ENCODE measurements around the gene MKS1. TPM values are rescaled to one million over a fixed set of nuclear protein-coding genes. Genes with fewer than 3 reads are reported as not detected.

MKS1 gene
- total RNA-seq, 1 experiment from 2014 or later, result 24.8 TPM

- Histone ChIP-seq H3K18ac (ENCODE audit: insufficient read length, low read depth, low read length) (no peak overlapping the region), H2AFZ (ENCODE audit: low read length) (no peak overlapping the region), H3K27ac (ENCODE audit: insufficient read length, low read depth, low read length) (no peak overlapping the region), H3K9ac (ENCODE audit: extremely low read depth, insufficient read length, low read length) (no peak overlapping the region), H2BK12ac (ENCODE audit: insufficient read length, low read depth, low read length) (no peak overlapping the region), H3K79me1 (ENCODE audit: insufficient read depth, low read depth, low read length, poor library complexity, severe bottlenecking) (no peaks in the 10 kb centered on the region), H3K23ac (ENCODE audit: insufficient read length, low read depth, low read length) (no peak overlapping the region), H2BK120ac (ENCODE audit: low read depth, low read length, poor library complexity, severe bottlenecking) (no peak overlapping the region), H2BK20ac (ENCODE audit: low read depth, low read length, poor library complexity, severe bottlenecking) (no peak overlapping the region), H3T11ph (ENCODE audit: low read length) (no peak overlapping the region), H4K5ac (ENCODE audit: insufficient read length, low read depth, low read length) (no peak overlapping the region), H4K8ac (replicated peaks; ENCODE audit: insufficient read length, low read depth, low read length) (no peak overlapping the region), H2BK15ac (ENCODE audit: low read depth, low read length) (no peak overlapping the region), H2BK5ac (ENCODE audit: insufficient read length, low read length) (no peak overlapping the region), H3K4ac (ENCODE audit: low read depth, low read length) (no peak overlapping the region), H4K91ac (ENCODE audit: insufficient read length, low read depth, low read length) (no peak overlapping the region), H3K79me2 (ENCODE audit: insufficient read depth, low read length) (no peaks in the 10 kb centered on the region), H3K23me2 (ENCODE audit: insufficient read length, low read depth, low read length, poor library complexity, severe bottlenecking) (no peaks in the 10 kb centered on the region), H4K20me1 (ENCODE audit: control insufficient read depth, insufficient read depth, insufficient read length) (no peaks in the 10 kb centered on the region), H3K14ac (ENCODE audit: insufficient read depth, low read length) (no peak overlapping the region; the same call in 1 of the 2 replicates), H3K27me3 (ENCODE audit: insufficient read depth, low read length) (no peaks in the 10 kb centered on the region), H3K9me3 (ENCODE audit: control insufficient read depth, low read depth, low read length) (no peaks in the 10 kb centered on the region), H3K56ac (ENCODE audit: insufficient read length, low read depth, low read length) (no peak overlapping the region), H2AK5ac (ENCODE audit: insufficient read length, low read length) (no peak overlapping the region), H3K4me1 (ENCODE audit: insufficient read depth, low read length) (no peaks in the 10 kb centered on the region), H3K4me2 (ENCODE audit: insufficient read depth, insufficient read length, low read length) (no peak overlapping the region)
- no peak for TF ChIP-seq CTCF (conservative IDR thresholded peaks at IDR 0.05)
- no peak for DNase-seq
- H3K27ac Mint-ChIP-seq, result no peak overlapping the region
- WGBS (ENCODE audit: extremely low coverage, insufficient read length, low lambda C conversion rate), result no CpG with 5 or more reads among the region's 22 CpGs
- peaks cover 37% of the 10 kb centered on the region for H3K27me3 Mint-ChIP-seq (ENCODE audit: low read depth)
- H3K4me1 Mint-ChIP-seq, result no peaks in the 10 kb centered on the region
- H3K36me3 Mint-ChIP-seq (ENCODE audit: insufficient read depth in 1 of 3, low read depth in 3 of 3), result no peaks in the 10 kb centered on the region
- no peaks in the 10 kb centered on the region for H3K9me3 Mint-ChIP-seq
- H3K4me3 Mint-ChIP-seq, result no peak overlapping the region; a peak in 1 of 5 replicates
Measured at GRCh38 chr17:58267347-58268324, 48.6 kb upstream of the MKS1 start.
